Left lung (tissue), 10 donors: ENCODE measurements around the gene RPP21. TPM values are rescaled to one million over a fixed set of nuclear protein-coding genes. Genes with fewer than 3 reads are reported as not detected.
"Not testable (repeated sequence)": the region's sequence is repeated elsewhere in the genome, so short reads cannot be mapped to it uniquely, and the experiment has no call there.

Source experiments
- ATAC-seq: fragments of 200-7000 bp; cut with Tn5 transposase; one replicate; pipeline ENCODE4 v1.9.1; 2020; ENCODE audit warnings: moderate library complexity
- DNase-seq, 4 donors: peaks; one replicate each; pipeline ENCODE4 v3.0.0-alpha.2; 2013 to 2020
- H3K27ac ChIP-seq, 2 donors: fragments of 200-600 bp; sonication (generic) in 1 of 2; one replicate each; pipeline versions ENCODE4 v1.5.0 to v1.8.0; 2020 to 2021
- H3K27me3 ChIP-seq, 2 donors: fragments of 200-600 bp; sonication (generic) in 1 of 2; one replicate each; pipeline versions ENCODE4 v1.5.0 to v1.8.0; 2020 to 2021
- H3K36me3 ChIP-seq, 2 donors: fragments of 200-600 bp; sonication (generic) in 1 of 2; one replicate each; pipeline versions ENCODE4 v1.5.0 to v1.8.0; 2020 to 2021
- H3K4me1 ChIP-seq, 2 donors: fragments of 200-600 bp; one replicate each; pipeline ENCODE4 v1.8.0; 2021
- H3K4me3 ChIP-seq, 2 donors: fragments of 200-600 bp; sonication (generic) in 1 of 2; one replicate each; pipeline versions ENCODE4 v1.5.0 to v1.8.0; 2020 to 2021; ENCODE audit warnings: mild to moderate bottlenecking in 1 of 2
- H3K9me3 ChIP-seq, 2 donors: fragments of 200-600 bp; sonication (generic) in 1 of 2; one replicate each; pipeline versions ENCODE4 v1.5.0 to v1.8.0; 2020 to 2021
- CTCF ChIP-seq, 2 donors: fragments of 200-600 bp; sonication (generic) in 1 of 2; IDR thresholded peaks; one replicate each; pipeline versions ENCODE4 v1.5.0 to v1.8.0; 2021; ENCODE audit warnings: antibody characterized with exemption in 2 of 2
- intact Hi-C, 2 donors: fragments of 100-400 bp; cut with DNase I; formaldehyde crosslinking; loops; one replicate each; pipeline versions ENCODE4 v1.11.2 to v1.14.2; 2022
- polyA plus RNA-seq, 6 donors: library from polyadenylated mRNA; unstranded; fragments of 120-200 nt; gene quantifications; one replicate each; pipeline ENCODE4 v1.2.1, GENCODE V29; 2013; ENCODE audit not compliant: insufficient read length in 6 of 6
- total RNA-seq, 2 donors: library from RNA; stranded (reverse); fragmentation: NEBNext Ultra II Directional; extraction: Animal tissue kit (Norgen Biotek cat#: 25700); gene quantifications; one replicate each; pipeline ENCODE4 v1.2.1, GENCODE V29; 2021
- donor health status: DM: no; HTN: yes; CAD: no.
- donor health status: DM: no; HTN: no; CAD: no.

RPP21 gene
- total and polyA plus RNA-seq, 8 donors, result 28.6 to 37.5 (median 32.5) TPM

DNA sequence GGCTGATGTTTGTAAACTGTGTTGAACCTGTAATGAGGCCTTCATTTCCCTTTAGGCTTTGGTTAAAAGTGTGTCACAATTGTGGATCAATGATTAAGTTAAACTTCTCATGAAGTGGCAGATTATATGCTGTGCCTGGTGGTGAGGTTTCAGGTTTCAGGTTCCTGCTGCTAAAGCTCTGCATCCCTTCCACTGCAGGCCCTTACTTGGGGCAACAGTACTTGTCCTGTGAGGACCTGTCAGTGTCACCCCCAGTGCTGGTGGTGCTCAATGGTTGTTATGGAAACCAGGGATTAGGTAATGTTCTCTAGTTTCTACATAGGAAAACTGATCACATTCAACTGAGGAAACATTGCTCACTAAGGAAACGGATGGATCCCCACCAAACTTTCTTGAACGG lies 18.5 kb downstream of the RPP21 start:
- Histone ChIP-seq H3K36me3 (no peaks in the 10 kb centered on the region), H3K9me3 (no peaks in the 10 kb centered on the region), H3K4me1 (peaks cover 0 to under 1% of the 10 kb centered on the region in 2 donors), H3K4me3 (no peak overlapping the region), H3K27ac (no peak overlapping the region), H3K27me3 (peaks cover 24 to 89% of the 10 kb centered on the region in 2 donors)
- ATAC-seq (no peak), DNase-seq (no peak)
- intact Hi-C loops, result no loop called here
- TF ChIP-seq CTCF (IDR thresholded peaks at IDR 0.05), result no peak

GRCh38 chr6:30364591-30364990 lies 19.6 kb downstream of the RPP21 start:
- Histone ChIP-seq H3K4me1 (no peaks in the 10 kb centered on the region), H3K27ac (no peak overlapping the region), H3K36me3 (no peaks in the 10 kb centered on the region), H3K27me3 (peaks cover 17 to 79% of the 10 kb centered on the region in 2 donors), H3K9me3 (no peaks in the 10 kb centered on the region), H3K4me3 (no peak overlapping the region)
- ATAC-seq, result no peak
- no peak for DNase-seq
- intact Hi-C loops, result no loop called here
- TF ChIP-seq CTCF (IDR thresholded peaks at IDR 0.05), result no peak

GRCh38 chr6:30369280-30369679 lies 24.3 kb downstream of the RPP21 start:
- H3K4me1 ChIP-seq, H3K4me3 ChIP-seq, intact Hi-C loops, DNase-seq, H3K27ac ChIP-seq, H3K9me3 ChIP-seq, ATAC-seq, H3K36me3 ChIP-seq: not testable (repeated sequence)
- peaks cover 0 to 42% of the 10 kb centered on the region in 2 donors for H3K27me3 ChIP-seq

DNA sequence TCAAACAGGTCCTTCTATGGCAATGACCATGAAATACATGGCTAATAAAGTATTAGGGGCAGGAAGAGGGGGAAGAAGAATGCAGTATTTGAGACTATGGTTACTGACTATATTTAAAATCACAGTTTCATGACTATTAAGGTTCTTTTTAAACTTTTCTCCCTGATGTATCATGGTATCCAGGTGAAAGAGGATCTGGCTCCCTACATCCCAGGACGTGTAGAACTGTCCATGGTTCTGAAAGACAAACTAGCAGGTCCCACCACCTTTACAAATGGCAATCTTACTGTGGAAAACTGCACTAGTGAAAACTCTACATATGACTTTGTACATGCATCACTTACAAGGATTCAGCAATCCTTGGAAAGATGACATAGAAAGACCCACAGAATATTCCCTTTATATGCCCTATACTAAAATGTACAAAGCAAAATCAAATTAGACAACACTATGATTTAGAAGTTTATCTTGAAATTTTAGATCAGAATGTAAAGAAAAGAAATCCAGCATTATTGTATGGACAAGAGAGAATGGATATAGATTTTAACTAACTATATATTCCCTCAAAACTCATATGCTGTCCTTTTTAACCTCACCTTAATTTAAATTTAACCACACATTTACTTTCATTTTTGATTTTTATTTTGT lies 33.5 kb downstream of the RPP21 start:
- no peak for TF ChIP-seq CTCF (IDR thresholded peaks at IDR 0.05)
- no peaks in the 10 kb centered on the region for H3K36me3 ChIP-seq
- DNase-seq (peak in 1 of 4 donors; percentile 21), ATAC-seq (peak; percentile 53)
- H3K4me1 ChIP-seq, result no peaks in the 10 kb centered on the region
- peaks cover under 1 to 55% of the 10 kb centered on the region in 2 donors for H3K27me3 ChIP-seq
- H3K9me3 ChIP-seq, result no peaks in the 10 kb centered on the region
- H3K27ac ChIP-seq, result no peak overlapping the region
- no peak overlapping the region for H3K4me3 ChIP-seq
- intact Hi-C loops, result no loop called here

GRCh38 chr6:30380464-30380863 lies 35.5 kb downstream of the RPP21 start:
- no peak for DNase-seq

More at GRCh38 chr6:30380464-30380863, 35.5 kb downstream of the RPP21 start:
- no peaks in the 10 kb centered on the region for H3K36me3 ChIP-seq
- H3K27me3 ChIP-seq, result peaks cover 10 to 73% of the 10 kb centered on the region in 2 donors
- H3K4me1 ChIP-seq, result no peaks in the 10 kb centered on the region
- intact Hi-C loops, result no loop called here
- ATAC-seq, result no peak
- H3K27ac ChIP-seq, result no peak overlapping the region
- H3K9me3 ChIP-seq, result no peaks in the 10 kb centered on the region
- TF ChIP-seq CTCF (IDR thresholded peaks at IDR 0.05), result no peak
- H3K4me3 ChIP-seq, result no peak overlapping the region
